Measurements from ENCODE around the gene PDCD7. TPM values are rescaled to one million over a fixed set of nuclear protein-coding genes. Genes with fewer than 3 reads are reported as not detected.
A peak's percentile ranks its signal among the peaks of the same experiment; 100 is the strongest.

The PDCD7 gene
- total and polyA plus RNA-seq, 2 of the 13 experiments (the other 11 are each of a cell fraction or from before 2014, with no cell fraction given) = 10.1 to 14.7 TPM

GRCh38 chr15:65133548-65134200 lies at the start of gene PDCD7 (continued):
- peak; percentile 59; the same call in 1 of the 2 replicates for TF ChIP-seq ZBTB26 (CRISPR knock-in tag; IDR thresholded peaks at IDR 0.05; ENCODE audit: borderline replicate concordance)
- TF ChIP-seq MTA1 (CRISPR knock-in tag; IDR thresholded peaks at IDR 0.05; ENCODE audit: borderline replicate concordance) = no peak
- TF ChIP-seq ZNF614 (CRISPR knock-in tag; IDR thresholded peaks at IDR 0.05; ENCODE audit: borderline replicate concordance) = peak; percentile 68
- TF ChIP-seq MYNN (CRISPR knock-in tag; IDR thresholded peaks at IDR 0.05; ENCODE audit: low read depth) = peak; percentile 73; the same call in 1 of the 2 replicates
- peak; percentile 95 for TF ChIP-seq POLR2AphosphoS5 (IDR thresholded peaks at IDR 0.05; ENCODE audit: low read depth, low read length)
- no peak for TF ChIP-seq SP1 (IDR thresholded peaks at IDR 0.05)
- peak; percentile 57; the same call in 1 of the 2 replicates for TF ChIP-seq SP1 (CRISPR knock-in tag; IDR thresholded peaks at IDR 0.05)
- TF ChIP-seq ZNF883 (CRISPR knock-in tag; IDR thresholded peaks at IDR 0.05; ENCODE audit: not compliant biosample characterization) = peak; percentile 10
- TF ChIP-seq ZNF547 (CRISPR knock-in tag; IDR thresholded peaks at IDR 0.05) = no peak
- peak; percentile 38; the same call in 1 of the 2 replicates for TF ChIP-seq ZNF446 (CRISPR knock-in tag; IDR thresholded peaks at IDR 0.05)
- TF ChIP-seq HOXA3 (CRISPR knock-in tag; IDR thresholded peaks at IDR 0.05) = peak; percentile 93
- TF ChIP-seq TEAD3 (CRISPR knock-in tag; optimal IDR thresholded peaks at IDR 0.05; ENCODE audit: borderline replicate concordance) = peak; percentile 78
- TF ChIP-seq ZFP1 (CRISPR knock-in tag; IDR thresholded peaks at IDR 0.05) = no peak
- peak; percentile 86 for TF ChIP-seq GABPA (IDR thresholded peaks at IDR 0.05; ENCODE audit: low read depth, low read length)
- TF ChIP-seq GABPA (CRISPR knock-in tag; IDR thresholded peaks at IDR 0.05; ENCODE audit: low read depth) = peak; percentile 96
- 0 out of 2 replicates have a peak, but pooled peaks have one; percentile 19 for TF ChIP-seq ZNF292 (CRISPR knock-in tag; IDR thresholded peaks at IDR 0.05; ENCODE audit: borderline replicate concordance, low read depth)
- TF ChIP-seq ELK4 (CRISPR knock-in tag; IDR thresholded peaks at IDR 0.05; ENCODE audit: borderline replicate concordance) = no peak
- TF ChIP-seq NONO (IDR thresholded peaks at IDR 0.05) = no peak
- peak; percentile 38; the same call in 1 of the 2 replicates for TF ChIP-seq NONO (CRISPR knock-in tag; conservative IDR thresholded peaks at IDR 0.05)
- TF ChIP-seq TBX3 (IDR thresholded peaks at IDR 0.05; ENCODE audit: borderline replicate concordance) = no peak
- peak; percentile 61; the same call in 1 of the 2 replicates for TF ChIP-seq HDAC1 (CRISPR knock-in tag; IDR thresholded peaks at IDR 0.05)
- peak; percentile 49; the same call in 1 of the 2 replicates for TF ChIP-seq RXRA (CRISPR knock-in tag; IDR thresholded peaks at IDR 0.05)
- TF ChIP-seq ZNF674 (CRISPR knock-in tag; IDR thresholded peaks at IDR 0.05; ENCODE audit: low read depth) = no peak
- peak; percentile 93 for TF ChIP-seq DRAP1 (CRISPR knock-in tag; IDR thresholded peaks at IDR 0.05)
- TF ChIP-seq ZHX1 (CRISPR knock-in tag; IDR thresholded peaks at IDR 0.05; ENCODE audit: low read depth) = 0 out of 2 replicates have a peak, but pooled peaks have one; percentile 40
- TF ChIP-seq MED13 (CRISPR knock-in tag; IDR thresholded peaks at IDR 0.05) = no peak
- TF ChIP-seq EZH2 (conservative IDR thresholded peaks at IDR 0.05; ENCODE audit: low read depth, low read length) = no peak

Data from HepG2 (cell line).